HG03060 (cell line): ENCODE results near the gene SERINC5.

Experiments
- ATAC-seq: cut with Tn5 transposase; IDR thresholded peaks from one replicate; pipeline ENCODE4 v1.9.1; 2021; ENCODE audit warnings: low read depth, moderate number of reproducible peaks; ENCODE audit not compliant: unreplicated experiment

SERINC5 gene

GRCh38 chr5:80230269-80230992 is 25.4 kb downstream of the SERINC5 start:
- ATAC-seq, result no peak

- no peak for ATAC-seq
Measured at GRCh38 chr5:80229902-80230255, 26.0 kb downstream of the SERINC5 start.

DNA sequence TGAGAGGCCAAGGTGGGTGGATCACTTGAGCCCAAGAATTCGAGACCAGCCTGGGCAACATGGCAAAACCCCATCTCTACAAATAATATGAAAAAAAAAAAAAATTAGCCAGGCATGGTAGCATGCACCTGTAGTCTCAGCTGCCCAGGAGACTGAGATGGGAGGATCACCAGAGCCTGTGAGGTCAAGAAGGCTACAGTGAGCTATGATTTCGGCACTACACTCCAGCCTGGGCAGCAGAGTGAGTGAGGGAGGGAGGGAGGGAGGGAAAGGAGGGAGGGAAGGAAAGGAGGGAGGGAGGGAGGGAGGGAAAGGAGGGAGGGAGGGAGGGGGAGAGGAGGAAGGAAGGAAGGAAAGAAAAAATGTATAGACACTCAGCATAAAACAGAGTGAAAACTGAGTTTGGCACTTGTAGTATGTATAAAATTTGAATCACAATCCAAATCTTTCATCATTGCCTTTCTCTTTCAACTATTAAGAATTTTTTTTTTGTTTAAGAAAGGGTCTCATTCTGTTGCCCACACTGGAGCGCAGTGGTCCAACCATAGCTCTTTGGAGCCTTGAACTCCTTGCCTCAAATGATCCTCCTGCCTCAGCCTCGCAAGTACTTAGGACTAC is 27.8 kb downstream of the SERINC5 start:
- no peak for ATAC-seq

DNA sequence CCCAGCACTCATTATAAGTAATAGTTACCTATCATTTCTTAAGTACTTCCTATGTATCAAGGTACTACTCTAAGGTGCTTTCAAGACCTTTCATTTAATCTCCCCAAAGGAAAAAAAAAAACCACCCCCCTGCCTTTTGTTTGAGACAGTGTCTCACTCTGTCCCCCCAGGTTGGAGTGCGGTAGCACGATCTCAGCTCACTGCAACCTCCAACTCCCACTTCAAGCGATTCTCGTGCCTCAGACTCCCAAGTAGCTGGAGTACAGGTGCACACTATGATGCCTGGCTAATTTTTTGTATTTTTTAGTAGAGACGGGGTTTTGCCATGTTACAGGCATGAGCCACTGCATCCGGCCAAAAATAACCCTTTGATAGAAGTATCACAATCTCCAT is 29.9 kb downstream of the SERINC5 start:
- ATAC-seq, result no peak

DNA sequence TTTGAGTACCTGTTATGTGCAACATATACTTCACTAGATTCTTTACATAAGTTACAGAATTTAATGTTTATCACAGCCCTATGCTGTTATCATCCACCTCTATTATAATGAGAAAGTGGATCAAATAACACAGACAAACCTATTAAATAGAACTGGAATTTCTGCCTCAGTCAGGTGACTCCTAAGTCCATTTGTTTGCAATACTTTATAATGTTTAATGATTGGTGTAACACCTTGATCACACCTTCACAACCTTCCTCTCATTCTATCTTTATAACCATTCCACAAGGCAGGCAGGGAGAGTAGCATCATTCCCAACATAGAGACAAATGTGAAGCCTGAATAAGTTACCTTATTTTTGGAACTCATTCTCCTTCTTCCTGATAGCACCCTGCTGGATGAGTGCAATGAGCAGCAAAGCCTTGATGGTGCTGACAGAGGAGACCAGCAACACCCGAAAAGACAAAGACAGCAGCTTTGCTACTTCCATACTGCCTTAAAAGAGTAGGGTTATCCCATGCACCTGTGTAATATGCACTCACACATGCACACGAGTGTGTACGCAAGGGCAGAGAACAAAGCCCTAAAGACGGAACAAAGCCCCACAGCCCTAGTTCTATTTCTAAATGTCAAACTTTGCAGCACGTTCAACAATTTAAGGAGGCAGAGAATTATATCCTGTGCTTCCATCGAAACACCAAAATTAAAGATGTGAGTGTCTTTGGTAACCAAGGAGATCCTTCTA is 30.5 kb downstream of the SERINC5 start:
- ATAC-seq, result no peak

- ATAC-seq, result no peak
Measured at GRCh38 chr5:80223561-80223960, 32.3 kb downstream of the SERINC5 start.

GRCh38 chr5:80220245-80220897 is 35.5 kb downstream of the SERINC5 start:
- no peak for ATAC-seq

DNA sequence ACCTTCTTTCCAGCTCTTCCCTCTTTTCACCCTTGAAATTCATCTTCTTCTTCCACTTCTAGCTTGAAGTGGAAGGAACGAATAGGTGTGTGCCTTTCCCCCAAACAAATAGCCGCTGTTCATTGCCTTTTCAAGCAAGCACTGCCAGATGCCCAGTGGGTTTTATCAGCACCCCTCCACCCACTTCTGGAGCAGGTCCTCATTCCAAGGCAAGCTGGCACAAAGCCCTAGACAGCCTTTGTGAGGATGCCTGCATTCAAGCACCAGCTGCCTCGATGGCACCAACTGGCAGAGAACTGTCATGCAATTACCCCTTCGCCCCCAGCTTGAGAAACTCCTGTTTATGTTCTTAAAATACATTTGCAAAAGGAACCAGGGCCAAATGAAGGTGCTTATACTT is 36.5 kb downstream of the SERINC5 start:
- no peak for ATAC-seq

- no peak for ATAC-seq
Measured at GRCh38 chr5:80217667-80218066, 38.2 kb downstream of the SERINC5 start.

DNA sequence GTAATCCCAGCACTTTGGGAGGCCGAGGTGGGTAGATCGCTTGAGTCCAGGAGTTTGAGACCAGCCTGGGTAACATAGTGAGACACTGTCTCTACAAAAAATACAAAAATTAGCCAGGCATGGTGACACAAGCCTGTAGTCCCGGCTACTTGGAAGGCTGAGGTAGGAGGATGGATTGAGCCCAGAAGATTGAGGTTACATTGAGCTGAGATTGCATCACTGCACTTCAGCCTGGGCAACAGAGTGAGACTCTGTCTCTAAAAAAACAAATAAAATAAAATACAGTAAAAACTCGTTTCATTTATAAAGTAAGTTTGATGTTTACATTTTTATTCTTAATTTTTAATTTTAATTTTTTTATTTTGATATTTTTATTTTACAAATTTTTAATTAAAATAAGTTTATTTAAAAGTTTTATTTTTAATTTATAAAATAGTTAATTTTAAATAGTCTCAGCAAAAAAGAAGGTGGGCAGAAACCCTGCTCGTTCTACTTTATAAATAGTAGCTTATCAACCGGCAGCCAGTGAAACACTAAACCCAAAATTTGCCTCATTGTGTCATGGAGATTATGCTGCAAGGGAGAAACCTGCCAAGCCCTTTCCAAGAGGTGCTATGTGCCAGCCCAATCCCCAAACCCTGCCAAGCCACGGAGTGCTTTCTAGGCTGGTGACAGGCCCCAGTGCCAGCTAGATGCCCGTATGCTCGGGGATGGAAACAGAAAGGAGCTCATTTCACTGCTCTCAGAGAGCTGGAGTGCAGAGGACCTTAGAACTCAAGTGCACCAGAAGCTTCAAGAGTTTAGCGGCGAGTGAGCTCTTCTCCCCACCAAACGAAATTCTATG is 38.9 kb downstream of the SERINC5 start:
- ATAC-seq, result no peak

DNA sequence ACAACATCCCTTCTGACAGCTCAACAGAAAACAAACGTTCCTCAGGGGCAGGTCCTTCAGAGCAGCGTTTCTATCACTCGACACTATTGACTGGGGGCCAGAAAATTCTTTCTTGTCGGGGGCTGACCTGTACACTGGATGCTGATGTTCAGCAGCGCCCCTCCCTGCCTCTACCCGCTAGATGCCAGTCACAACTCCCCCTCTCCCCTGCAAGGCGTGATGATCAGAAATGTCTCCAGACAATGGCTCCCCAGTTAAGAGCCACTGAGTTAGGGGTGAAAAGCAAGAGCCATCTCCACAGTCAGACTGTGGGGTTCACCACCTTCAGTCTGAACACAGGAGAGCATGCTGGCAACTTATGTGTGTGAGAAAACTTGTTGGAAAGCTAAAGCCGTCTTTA is 39.8 kb downstream of the SERINC5 start:
- no peak for ATAC-seq

- ATAC-seq, result no peak
Measured at GRCh38 chr5:80215523-80215922, 40.3 kb downstream of the SERINC5 start.

DNA sequence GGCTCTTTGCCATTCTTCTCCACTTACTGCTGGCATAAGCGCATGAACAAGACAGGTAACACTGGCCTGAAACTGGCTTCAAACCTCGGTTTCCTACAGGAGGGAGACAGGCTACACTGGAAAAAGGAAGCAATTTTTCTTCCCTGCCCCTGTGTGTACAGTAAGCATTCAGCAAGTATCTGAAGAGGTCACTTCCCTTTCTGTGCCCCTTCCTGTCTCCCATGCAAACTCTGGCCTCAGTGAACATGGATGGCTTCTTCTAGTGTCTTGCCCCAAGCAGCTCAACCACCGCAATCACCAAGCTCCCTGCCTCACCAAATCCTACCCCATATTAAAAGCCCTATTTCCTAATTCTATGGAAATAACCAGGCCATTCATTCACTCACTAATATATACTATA is 42.4 kb downstream of the SERINC5 start:
- ATAC-seq, result no peak

DNA sequence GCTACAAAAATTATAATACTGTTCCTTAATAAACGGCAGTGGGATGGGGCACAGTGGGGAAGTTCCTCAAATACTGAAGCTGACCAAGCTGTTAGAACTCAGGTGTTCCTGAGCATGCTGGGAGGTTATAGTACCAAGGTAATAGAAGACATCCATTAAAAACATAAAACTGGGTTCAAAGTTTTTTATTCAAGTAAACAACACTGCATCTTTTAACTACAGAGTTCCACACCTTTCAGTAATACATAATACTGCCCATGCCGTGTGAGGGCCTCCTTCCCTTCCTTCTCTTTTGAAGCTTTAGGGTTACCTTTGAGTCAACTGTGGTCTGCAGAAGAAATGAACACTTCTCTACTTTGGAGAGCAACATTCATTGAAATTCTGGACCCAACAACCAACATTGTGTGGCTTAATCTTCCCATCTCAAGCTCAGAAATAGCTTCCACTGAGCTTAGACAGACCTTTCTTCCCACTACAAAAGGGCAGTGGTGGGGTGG is 43.6 kb downstream of the SERINC5 start:
- ATAC-seq, result no peak

GRCh38 chr5:80211327-80211726 is 44.5 kb downstream of the SERINC5 start:
- ATAC-seq, result no peak

- ATAC-seq, result no peak
Measured at GRCh38 chr5:80210014-80210413, 45.8 kb downstream of the SERINC5 start.

DNA sequence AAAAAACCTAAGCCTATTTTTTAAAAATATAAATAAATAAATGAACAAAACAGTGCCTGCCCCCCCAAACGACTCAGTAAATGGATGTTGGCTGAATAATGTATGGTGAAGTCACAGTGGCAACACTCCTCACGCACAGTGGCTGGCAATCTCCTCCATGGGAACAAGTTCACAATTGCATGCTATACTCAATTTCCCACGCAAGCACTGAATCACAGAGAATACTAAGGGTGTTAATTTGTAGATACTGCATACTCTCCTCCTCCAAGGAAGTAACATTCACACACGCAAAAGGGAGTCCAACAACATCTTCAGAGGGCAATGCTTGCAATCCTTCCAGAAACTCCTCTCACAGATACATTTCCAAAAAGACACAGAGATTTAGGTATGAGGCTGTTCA is 47.5 kb downstream of the SERINC5 start:
- ATAC-seq, result no peak

DNA sequence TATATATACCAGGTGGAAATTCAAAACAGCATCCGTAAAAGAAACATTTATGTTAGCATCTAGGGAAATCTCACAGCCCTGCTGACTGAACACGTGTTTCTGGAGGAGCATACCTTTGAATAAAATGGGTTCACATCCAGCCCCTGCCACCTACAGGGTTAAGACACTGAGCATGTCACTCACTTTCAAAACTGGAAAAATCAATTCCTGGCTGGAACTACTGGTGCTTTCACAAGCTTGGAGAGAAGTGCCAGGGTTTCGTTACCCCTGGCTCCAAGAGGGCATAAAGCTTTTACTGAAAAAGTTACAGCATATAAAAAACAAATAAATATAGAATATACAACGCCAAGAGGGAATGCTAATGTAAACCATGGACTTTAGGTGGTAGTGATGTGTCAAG is 48.0 kb downstream of the SERINC5 start:
- ATAC-seq, result no peak

DNA sequence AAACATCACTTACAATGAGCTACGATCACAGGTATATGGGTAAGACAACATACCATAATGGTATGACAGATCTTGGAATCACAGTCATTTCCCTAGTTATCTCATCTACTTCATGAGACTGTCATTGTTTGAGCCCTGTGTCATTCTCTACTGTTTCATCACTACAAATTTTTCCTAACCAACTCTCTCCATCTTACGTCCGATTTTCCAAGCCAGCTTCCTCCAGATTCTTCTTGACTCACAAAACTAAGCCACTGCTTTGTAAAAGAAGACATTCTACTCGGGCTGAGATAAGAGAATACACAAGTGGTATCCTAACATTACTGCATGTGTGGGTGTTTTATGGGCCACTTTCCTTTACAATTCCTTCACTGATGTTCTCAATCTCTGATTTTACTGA is 49.6 kb downstream of the SERINC5 start:
- no peak for ATAC-seq

- no peak for ATAC-seq
Measured at GRCh38 chr5:80205846-80206245, 50.0 kb downstream of the SERINC5 start.
